ENCODE measurements around the gene ABLIM3. TPM values are rescaled to one million over a fixed set of nuclear protein-coding genes. Genes with fewer than 3 reads are reported as not detected.

The ABLIM3 gene
- total RNA-seq, 6 experiments from 2014 or later = 29.3 to 54.1 (median 48.3) TPM

DNA sequence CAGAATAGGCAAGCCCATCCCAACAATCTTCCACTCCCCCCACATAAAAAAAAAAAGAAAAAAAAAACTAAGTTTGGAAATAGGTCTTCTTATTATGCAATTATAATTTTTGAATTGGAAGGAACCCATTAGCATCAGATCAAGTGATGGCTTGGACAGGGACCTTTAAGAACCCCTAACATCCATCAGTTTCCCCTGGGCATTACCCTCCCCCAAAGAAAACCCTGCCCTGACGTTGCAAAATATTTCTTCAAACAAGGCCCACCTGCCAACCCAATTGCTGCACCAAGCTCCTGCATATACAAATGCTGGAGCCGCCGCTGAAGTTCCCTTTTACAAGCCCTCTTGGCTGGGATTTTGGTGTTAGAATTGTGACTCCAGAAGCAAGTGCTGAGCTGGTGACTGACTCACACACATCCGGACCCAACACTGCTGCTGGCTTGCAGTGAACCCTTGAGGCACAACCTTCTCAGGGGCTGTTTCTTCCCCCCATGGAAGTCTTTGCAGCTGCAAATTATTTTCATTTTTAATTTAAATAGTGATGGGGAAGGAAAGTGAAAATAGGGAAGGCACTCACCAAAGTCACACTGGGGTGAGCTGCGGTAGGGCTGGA lies 74.3 kb downstream of the ABLIM3 start:
- peak; percentile 62 for DNase-seq
- Mint-ChIP-seq H3K9me3 (no peaks in the 10 kb centered on the region), H3K4me3 (no peak overlapping the region; the same call in 1 of the 2 replicates), H3K4me1 (ENCODE audit: low read depth) (peaks cover 57% of the 10 kb centered on the region), H3K27ac (peak overlapping the region; percentile 72), H3K36me3 (ENCODE audit: low read depth) (peaks cover 52% of the 10 kb centered on the region), H3K27me3 (ENCODE audit: insufficient read depth) (no peaks in the 10 kb centered on the region; the same call in 1 of the 2 replicates)
- TF ChIP-seq, protein P1, sequence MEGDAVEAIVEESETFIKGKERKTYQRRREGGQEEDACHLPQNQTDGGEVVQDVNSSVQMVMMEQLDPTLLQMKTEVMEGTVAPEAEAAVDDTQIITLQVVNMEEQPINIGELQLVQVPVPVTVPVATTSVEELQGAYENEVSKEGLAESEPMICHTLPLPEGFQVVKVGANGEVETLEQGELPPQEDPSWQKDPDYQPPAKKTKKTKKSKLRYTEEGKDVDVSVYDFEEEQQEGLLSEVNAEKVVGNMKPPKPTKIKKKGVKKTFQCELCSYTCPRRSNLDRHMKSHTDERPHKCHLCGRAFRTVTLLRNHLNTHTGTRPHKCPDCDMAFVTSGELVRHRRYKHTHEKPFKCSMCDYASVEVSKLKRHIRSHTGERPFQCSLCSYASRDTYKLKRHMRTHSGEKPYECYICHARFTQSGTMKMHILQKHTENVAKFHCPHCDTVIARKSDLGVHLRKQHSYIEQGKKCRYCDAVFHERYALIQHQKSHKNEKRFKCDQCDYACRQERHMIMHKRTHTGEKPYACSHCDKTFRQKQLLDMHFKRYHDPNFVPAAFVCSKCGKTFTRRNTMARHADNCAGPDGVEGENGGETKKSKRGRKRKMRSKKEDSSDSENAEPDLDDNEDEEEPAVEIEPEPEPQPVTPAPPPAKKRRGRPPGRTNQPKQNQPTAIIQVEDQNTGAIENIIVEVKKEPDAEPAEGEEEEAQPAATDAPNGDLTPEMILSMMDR (IDR thresholded peaks at IDR 0.05) = no peak

DNA sequence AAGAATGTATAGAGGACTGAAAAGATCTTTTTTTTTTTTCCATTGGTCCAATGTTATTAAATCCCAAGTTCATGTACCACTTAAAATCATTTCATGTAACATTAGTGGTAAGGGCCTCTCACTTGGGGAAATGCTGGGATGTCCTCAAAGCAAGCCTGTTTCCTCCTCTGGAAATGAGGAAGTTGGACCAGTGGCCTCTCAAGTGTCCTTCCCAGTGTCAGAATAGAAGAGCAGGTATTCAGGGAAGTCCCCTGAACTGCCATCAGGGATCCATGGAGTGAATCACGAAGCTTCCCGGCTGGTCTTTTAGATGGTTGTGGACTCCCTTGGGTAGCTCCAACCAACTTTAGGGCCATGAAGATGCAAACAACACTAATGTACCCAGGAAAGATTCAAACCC lies 75.2 kb downstream of the ABLIM3 start:
- Mint-ChIP-seq H3K4me3 (no peak overlapping the region), H3K27me3 (ENCODE audit: insufficient read depth) (no peaks in the 10 kb centered on the region; the same call in 1 of the 2 replicates), H3K36me3 (ENCODE audit: low read depth) (peaks cover 53% of the 10 kb centered on the region), H3K4me1 (ENCODE audit: low read depth) (peaks cover 57% of the 10 kb centered on the region), H3K9me3 (no peaks in the 10 kb centered on the region), H3K27ac (no peak overlapping the region)
- TF ChIP-seq, protein P1 (IDR thresholded peaks at IDR 0.05) = no peak
- DNase-seq = no peak

DNA sequence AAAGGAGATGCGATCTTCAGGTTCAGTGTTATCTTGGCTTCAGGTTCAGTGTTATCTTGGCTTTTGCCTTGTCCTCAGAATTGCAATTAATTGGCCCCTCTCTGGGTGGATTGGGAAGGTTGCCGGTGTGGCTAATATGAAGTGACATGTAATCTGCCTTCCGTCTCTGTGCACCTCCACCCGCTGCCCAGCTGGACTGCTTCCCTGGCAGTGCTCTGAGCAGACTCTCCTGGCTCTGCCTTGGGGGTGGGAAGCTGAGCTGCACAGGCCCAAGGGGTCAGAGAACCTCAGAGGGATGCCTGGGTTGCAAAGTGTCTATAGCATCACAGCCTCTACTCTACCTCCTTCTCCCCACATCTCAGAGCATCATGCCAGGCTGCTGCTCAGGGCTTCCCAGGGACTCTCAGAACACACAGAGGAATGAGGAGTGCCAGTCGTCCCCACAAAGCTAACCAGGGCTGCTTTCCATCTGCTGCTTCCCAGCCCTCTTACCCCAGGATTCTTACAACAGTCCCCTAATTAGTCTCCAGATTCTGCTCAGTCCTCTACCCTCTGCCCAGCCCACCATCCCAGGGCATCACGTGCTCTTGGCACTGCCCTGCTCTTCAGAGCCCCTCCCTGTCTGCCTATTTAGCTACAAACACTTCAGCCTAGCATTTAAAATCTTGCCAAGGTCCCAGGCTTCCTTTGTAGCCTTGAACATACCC lies 76.0 kb downstream of the ABLIM3 start:
- no peaks in the 10 kb centered on the region for H3K9me3 Mint-ChIP-seq
- H3K27ac Mint-ChIP-seq = no peak overlapping the region
- H3K4me3 Mint-ChIP-seq = no peak overlapping the region
- H3K36me3 Mint-ChIP-seq (ENCODE audit: low read depth) = peaks cover 52% of the 10 kb centered on the region
- DNase-seq = no peak
- TF ChIP-seq, protein P1 (IDR thresholded peaks at IDR 0.05) = no peak
- H3K4me1 Mint-ChIP-seq (ENCODE audit: low read depth) = peaks cover 57% of the 10 kb centered on the region
- no peaks in the 10 kb centered on the region; the same call in 1 of the 2 replicates for H3K27me3 Mint-ChIP-seq (ENCODE audit: insufficient read depth)

DNA sequence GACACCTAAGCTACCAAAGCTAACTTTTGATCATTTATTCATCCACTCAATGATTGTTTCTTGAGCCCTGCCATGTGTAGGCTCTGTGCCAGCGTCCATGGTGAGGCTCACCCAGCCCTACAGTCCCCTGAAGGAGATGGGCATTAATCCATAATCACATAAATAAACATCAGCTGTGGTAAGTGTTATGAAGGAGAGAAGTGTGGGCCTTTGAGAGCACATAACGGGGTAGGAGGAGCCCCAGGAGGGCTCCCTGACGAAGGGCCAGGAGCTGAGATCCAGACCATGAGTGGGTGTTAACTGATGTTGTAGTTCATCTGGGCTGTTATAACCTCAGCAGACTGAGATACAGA lies 76.5 kb downstream of the ABLIM3 start:
- Mint-ChIP-seq H3K4me3 (no peak overlapping the region), H3K4me1 (ENCODE audit: low read depth) (peaks cover 57% of the 10 kb centered on the region), H3K27me3 (ENCODE audit: insufficient read depth) (no peaks in the 10 kb centered on the region; the same call in 1 of the 2 replicates), H3K9me3 (no peaks in the 10 kb centered on the region), H3K27ac (no peak overlapping the region), H3K36me3 (ENCODE audit: low read depth) (peaks cover 47% of the 10 kb centered on the region)
- TF ChIP-seq, protein P1 (IDR thresholded peaks at IDR 0.05) = no peak
- no peak for DNase-seq

DNA sequence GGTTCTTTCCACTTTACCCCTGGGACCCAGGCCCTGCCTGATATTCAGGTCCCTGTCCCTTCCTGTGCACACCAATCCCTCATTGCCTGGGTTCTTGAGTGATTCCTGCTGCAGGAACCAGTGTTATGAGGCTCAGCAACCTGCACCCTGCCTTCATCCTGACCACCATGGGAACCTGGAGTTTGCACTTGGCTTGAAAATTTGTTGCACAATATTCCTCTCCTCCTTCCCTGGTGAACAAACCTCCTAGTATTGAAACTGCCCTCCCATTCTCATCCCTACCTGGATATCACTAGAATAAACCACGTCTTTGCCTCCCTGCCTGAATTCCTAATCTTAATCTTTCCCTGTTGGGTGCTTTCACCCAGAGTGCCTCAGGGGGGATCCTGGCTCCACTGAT lies 78.3 kb downstream of the ABLIM3 start:
- Mint-ChIP-seq H3K27ac (no peak overlapping the region), H3K4me3 (no peak overlapping the region), H3K27me3 (ENCODE audit: insufficient read depth) (no peaks in the 10 kb centered on the region; the same call in 1 of the 2 replicates), H3K36me3 (ENCODE audit: low read depth) (peaks cover 52% of the 10 kb centered on the region), H3K9me3 (no peaks in the 10 kb centered on the region), H3K4me1 (ENCODE audit: low read depth) (peaks cover 52% of the 10 kb centered on the region)
- TF ChIP-seq, protein P1 (IDR thresholded peaks at IDR 0.05) = no peak
- DNase-seq = no peak

All from HFFc6 (cell line).